ENCODE results near the gene PPP1R7. TPM values are rescaled to one million over a fixed set of nuclear protein-coding genes. Genes with fewer than 3 reads are reported as not detected.
"Not testable (repeated sequence)": the region's sequence is repeated elsewhere in the genome, so short reads cannot be mapped to it uniquely, and the experiment has no call there.

PPP1R7 gene
- total RNA-seq, result 100 to 1,000 TPM; 104 to 129 TPM

- ChIA-PET POLR2A (interaction anchor here (0.6 to 1.9 kb wide), 5 partner anchors 22 to 157 kb away, joined by 4 to 7 read pairs (median 5); partner anchors contain the start of gene MTERF4), CTCF (interaction anchor here (0.6 to 4.0 kb wide), 10 partner anchors 30 to 488 kb away, joined by 3 to 14 read pairs (median 3); partner anchors contain the start of genes HDLBP and SEPTIN2)
- Mint-ChIP-seq H3K9me3 (ENCODE audit: low read depth) (no peaks in the 10 kb centered on the region), H3K36me3 (ENCODE audit: low read depth) (peaks cover 12% of the 10 kb centered on the region), H3K4me3 (peak within 1 kb of the TSS; percentile 88), H3K27ac (peak within 1 kb of the TSS; percentile 91), H3K4me1 (peaks cover 51% of the 10 kb centered on the region), H3K27me3 (no peaks in the 10 kb centered on the region)
- peak; percentile 79 for ATAC-seq
- intact Hi-C loops (cut with DNase I, micrococcal nuclease), result loop anchor here (1.0 to 5.0 kb wide), 18 partner anchors 48 to 731 kb away; partner anchors contain the start of genes HDLBP (in 2 of the 2), MTERF4 (in 2 of the 2), SEPTIN2 (in 2 of the 2) and ATG4B (in 1 of the 2)
- DNase-seq, result peak; percentile 98
Measured at GRCh38 chr2:241149925-241150659, at the start of gene PPP1R7. Gene PPP1R7 (plus strand): TSS chr2:241150467. CDS start chr2:241150496, 29 bp downstream.

GRCh38 chr2:241102239-241102803 lies 47.9 kb upstream of the PPP1R7 start, which contains the start of gene MTERF4:
Gene MTERF4 (minus strand): TSS chr2:241102287. CDS start chr2:241102273, 14 bp downstream.
- DNase-seq (peak; percentile 94), ATAC-seq (peak; percentile 97)
- ChIA-PET CTCF (no interaction called here), POLR2A (interaction anchor here (0.6 to 1.3 kb wide), 6 partner anchors 10 to 228 kb away, joined by 3 to 7 read pairs (median 3); partner anchors contain the start of gene PASK)
- H3K9me3 Mint-ChIP-seq (ENCODE audit: low read depth), result no peaks in the 10 kb centered on the region
- H3K36me3 Mint-ChIP-seq (ENCODE audit: low read depth), result peaks cover 25% of the 10 kb centered on the region
- H3K27ac Mint-ChIP-seq, result peak within 1 kb of the TSS; percentile 99
- peak within 1 kb of the TSS; percentile 98 for H3K4me3 Mint-ChIP-seq
- peaks cover 48% of the 10 kb centered on the region for H3K4me1 Mint-ChIP-seq
- no peaks in the 10 kb centered on the region for H3K27me3 Mint-ChIP-seq
- intact Hi-C loops (cut with DNase I, micrococcal nuclease), result loop anchor here (1.0 to 10.0 kb wide), 12 partner anchors 24 to 1080 kb away; partner anchors contain the start of genes HDLBP (in 2 of the 2), PPP1R7 (in 2 of the 2), SEPTIN2 (in 2 of the 2) and ATG4B (in 1 of the 2)

GRCh38 chr2:241103176-241103595 lies 47.1 kb upstream of the PPP1R7 start:
- Mint-ChIP-seq H3K36me3 (ENCODE audit: low read depth) (peaks cover 28% of the 10 kb centered on the region), H3K27me3 (no peaks in the 10 kb centered on the region), H3K27ac (peak overlapping the region; percentile 99), H3K4me1 (peaks cover 44% of the 10 kb centered on the region), H3K4me3 (peak overlapping the region; percentile 98), H3K9me3 (ENCODE audit: low read depth) (no peaks in the 10 kb centered on the region)
- intact Hi-C loops (cut with DNase I, micrococcal nuclease), result loop anchor here (2.0 to 10.0 kb wide), 7 partner anchors 24 to 1081 kb away; partner anchors contain the start of genes FARP2 (in 1 of the 2), HDLBP (in 1 of the 2), RNPEPL1 (in 1 of the 2) and SEPTIN2 (in 1 of the 2)
- DNase-seq (no peak), ATAC-seq (no peak)
- CTCF ChIA-PET, result interaction anchor here (1.3 kb wide), 1 partner anchor 114 kb away, joined by 3 read pairs; no protein-coding TSS in a partner anchor
- POLR2A ChIA-PET, result no interaction called here

- ATAC-seq; POLR2A ChIA-PET; DNase-seq; H3K4me3 Mint-ChIP-seq; H3K9me3 Mint-ChIP-seq (ENCODE audit: low read depth); H3K27ac Mint-ChIP-seq; H3K27me3 Mint-ChIP-seq: not testable (repeated sequence)
- Mint-ChIP-seq H3K36me3 (ENCODE audit: low read depth) (peaks cover 25% of the 10 kb centered on the region), H3K4me1 (peaks cover 44% of the 10 kb centered on the region)
- CTCF ChIA-PET, result interaction anchor here (0.6 kb wide), 1 partner anchor 25 kb away, joined by 3 read pairs; no protein-coding TSS in a partner anchor
- intact Hi-C loops (cut with DNase I, micrococcal nuclease), result loop anchor here (5.0 to 10.0 kb wide), 5 partner anchors 210 to 1082 kb away; partner anchors contain the start of genes FARP2 (in 1 of the 2), HDLBP (in 1 of the 2), RNPEPL1 (in 1 of the 2) and SEPTIN2 (in 1 of the 2)
Measured at GRCh38 chr2:241104611-241105010, 45.7 kb upstream of the PPP1R7 start.

- Mint-ChIP-seq H3K27me3 (no peaks in the 10 kb centered on the region), H3K36me3 (ENCODE audit: low read depth) (peaks cover 30% of the 10 kb centered on the region), H3K9me3 (ENCODE audit: low read depth) (no peaks in the 10 kb centered on the region), H3K4me3 (no peak overlapping the region), H3K27ac (no peak overlapping the region), H3K4me1 (peaks cover 40% of the 10 kb centered on the region)
- CTCF ChIA-PET, result interaction anchor here (1.1 kb wide), 1 partner anchor 27 kb away, joined by 3 read pairs; no protein-coding TSS in a partner anchor
- DNase-seq, result no peak
- intact Hi-C loops (cut with DNase I, micrococcal nuclease), result loop anchor here in 1 of 2 experiments (10.0 kb wide), 1 partner anchor 209 kb away; the partner anchor contains the start of genes HDLBP and SEPTIN2
- no peak for ATAC-seq
- POLR2A ChIA-PET, result no interaction called here
Measured at GRCh38 chr2:241105641-241106040, 44.6 kb upstream of the PPP1R7 start.

GRCh38 chr2:241107031-241107783 lies 43.1 kb upstream of the PPP1R7 start:
- Mint-ChIP-seq H3K9me3 (ENCODE audit: low read depth) (no peaks in the 10 kb centered on the region), H3K4me1 (peaks cover 38% of the 10 kb centered on the region), H3K27me3 (no peaks in the 10 kb centered on the region), H3K4me3 (no peak overlapping the region), H3K36me3 (ENCODE audit: low read depth) (peaks cover 39% of the 10 kb centered on the region), H3K27ac (no peak overlapping the region)
- ChIA-PET POLR2A (no interaction called here), CTCF (no interaction called here)
- intact Hi-C loops (cut with DNase I, micrococcal nuclease), result loop anchor here in 1 of 2 experiments (10.0 kb wide), 1 partner anchor 208 kb away; the partner anchor contains the start of genes HDLBP and SEPTIN2
- DNase-seq (no peak), ATAC-seq (no peak)

GRCh38 chr2:241108271-241109209 lies 41.7 kb upstream of the PPP1R7 start:
- DNase-seq (no peak), ATAC-seq (no peak)
- Mint-ChIP-seq H3K27ac (peak overlapping the region; percentile 92), H3K27me3 (no peaks in the 10 kb centered on the region), H3K36me3 (ENCODE audit: low read depth) (peaks cover 39% of the 10 kb centered on the region), H3K9me3 (ENCODE audit: low read depth) (no peaks in the 10 kb centered on the region), H3K4me3 (peak overlapping the region; percentile 57), H3K4me1 (peaks cover 35% of the 10 kb centered on the region)
- CTCF ChIA-PET, result no interaction called here
- POLR2A ChIA-PET, result no interaction called here
- intact Hi-C loops (cut with DNase I, micrococcal nuclease), result loop anchor here in 1 of 2 experiments (10.0 kb wide), 1 partner anchor 206 kb away; the partner anchor contains the start of genes HDLBP and SEPTIN2

GRCh38 chr2:241109210-241110088 lies 40.8 kb upstream of the PPP1R7 start:
- Mint-ChIP-seq H3K27me3 (no peaks in the 10 kb centered on the region), H3K4me3 (peak overlapping the region; percentile 57), H3K36me3 (ENCODE audit: low read depth) (peaks cover 41% of the 10 kb centered on the region), H3K27ac (peak overlapping the region; percentile 92), H3K4me1 (peaks cover 31% of the 10 kb centered on the region), H3K9me3 (ENCODE audit: low read depth) (no peaks in the 10 kb centered on the region)
- DNase-seq, result no peak
- ChIA-PET CTCF (interaction anchor here (0.8 kb wide), 1 partner anchor 40 kb away, joined by 3 read pairs; the partner anchor contains the start of gene PASK), POLR2A (no interaction called here)
- intact Hi-C loops (cut with DNase I, micrococcal nuclease), result loop anchor here in 1 of 2 experiments (10.0 kb wide), 1 partner anchor 205 kb away; the partner anchor contains the start of genes HDLBP and SEPTIN2
- no peak for ATAC-seq

GRCh38 chr2:241110089-241110606 lies 40.1 kb upstream of the PPP1R7 start:
- peak overlapping the region; percentile 80 for H3K27ac Mint-ChIP-seq
- DNase-seq (no peak), ATAC-seq (no peak)
- no peaks in the 10 kb centered on the region for H3K9me3 Mint-ChIP-seq (ENCODE audit: low read depth)
- H3K27me3 Mint-ChIP-seq, result no peaks in the 10 kb centered on the region
- H3K36me3 Mint-ChIP-seq (ENCODE audit: low read depth), result peaks cover 48% of the 10 kb centered on the region
- POLR2A ChIA-PET, result no interaction called here
- peaks cover 31% of the 10 kb centered on the region for H3K4me1 Mint-ChIP-seq
- peak overlapping the region; percentile 57 for H3K4me3 Mint-ChIP-seq
- intact Hi-C loops (cut with DNase I, micrococcal nuclease), result no loop called here
- CTCF ChIA-PET, result interaction anchor here (0.7 to 0.8 kb wide), 2 partner anchors 14 to 39 kb away, joined by 3 read pairs; partner anchors contain the start of gene PASK
